HG02642 (cell line): ENCODE measurements around the gene AP3M1.

Source experiments
- ATAC-seq: cut with Tn5 transposase; IDR thresholded peaks from one replicate; pipeline ENCODE4 v1.9.1; 2021; ENCODE audit warnings: mild to moderate bottlenecking; ENCODE audit not compliant: unreplicated experiment, poor library complexity

The AP3M1 gene

GRCh38 chr10:74117738-74118137, 32.9 kb downstream of the AP3M1 start:
- peak; percentile 54 for ATAC-seq

GRCh38 chr10:74114041-74114448, 36.6 kb downstream of the AP3M1 start:
- ATAC-seq, result no peak

- no peak for ATAC-seq
Measured at GRCh38 chr10:74113546-74113945, 37.1 kb downstream of the AP3M1 start.

GRCh38 chr10:74111799-74112198, 38.8 kb downstream of the AP3M1 start:
- ATAC-seq, result no peak

- no peak for ATAC-seq
Measured at GRCh38 chr10:74110120-74110519, 40.5 kb downstream of the AP3M1 start.

GRCh38 chr10:74109452-74109851, 41.2 kb downstream of the AP3M1 start:
- no peak for ATAC-seq

GRCh38 chr10:74107391-74107790, 43.2 kb downstream of the AP3M1 start:
- ATAC-seq, result no peak

- ATAC-seq, result no peak
Measured at GRCh38 chr10:74104996-74105395, 45.6 kb downstream of the AP3M1 start.

GRCh38 chr10:74104480-74104879, 46.1 kb downstream of the AP3M1 start:
- ATAC-seq, result no peak

GRCh38 chr10:74103560-74104258, 46.9 kb downstream of the AP3M1 start:
- ATAC-seq, result no peak

GRCh38 chr10:74099836-74100235, 50.8 kb downstream of the AP3M1 start:
- no peak for ATAC-seq

- no peak for ATAC-seq
Measured at GRCh38 chr10:74099420-74099819, 51.2 kb downstream of the AP3M1 start.

- ATAC-seq, result no peak
Measured at GRCh38 chr10:74097776-74098175, 52.9 kb downstream of the AP3M1 start.

- peak; percentile 88 for ATAC-seq
Measured at GRCh38 chr10:74096777-74097176, 53.9 kb downstream of the AP3M1 start.

- no peak for ATAC-seq
Measured at GRCh38 chr10:74094231-74094630, 56.4 kb downstream of the AP3M1 start.

GRCh38 chr10:74093530-74094164, 57.0 kb downstream of the AP3M1 start:
- ATAC-seq, result no peak

GRCh38 chr10:74092372-74092771, 58.3 kb downstream of the AP3M1 start:
- ATAC-seq, result no peak

- no peak for ATAC-seq
Measured at GRCh38 chr10:74088722-74089121, 61.9 kb downstream of the AP3M1 start.

- ATAC-seq, result no peak
Measured at GRCh38 chr10:74086317-74086716, 64.3 kb downstream of the AP3M1 start.

- ATAC-seq, result peak; percentile 71
Measured at GRCh38 chr10:74084955-74085354, 65.7 kb downstream of the AP3M1 start.

- no peak for ATAC-seq
Measured at GRCh38 chr10:74083304-74083703, 67.3 kb downstream of the AP3M1 start.
